Kidney epithelial cell (primary cell): ENCODE data around the gene DCXR. TPM values are rescaled to one million over a fixed set of nuclear protein-coding genes. Genes with fewer than 3 reads are reported as not detected.

Experiments
- DNase-seq: peaks from one replicate; pipeline ENCODE4 v3.0.0-alpha.2; 2010; ENCODE audit warnings: low read depth
- H3K27me3 ChIP-seq: 2 replicates; pipeline ENCODE4 v1.6.0; 2011; ENCODE audit warnings: low read length; ENCODE audit not compliant: control insufficient read depth, insufficient read depth
- H3K36me3 ChIP-seq: 2 replicates; pipeline ENCODE4 v1.5.1; 2011; ENCODE audit warnings: low read length; ENCODE audit not compliant: control insufficient read depth, insufficient read depth
- H3K4me3 ChIP-seq: 2 replicates; pipeline ENCODE4 v1.5.1; 2011; ENCODE audit warnings: low read depth, mild to moderate bottlenecking, control low read depth, low read length
- CTCF ChIP-seq: IDR thresholded peaks from 2 replicates; pipeline ENCODE4 v1.5.1; 2011; ENCODE audit warnings: mild to moderate bottlenecking, moderate library complexity, low read length, control low read depth, inconsistent platforms; ENCODE audit not compliant: insufficient read depth, poor library complexity, severe bottlenecking
- total RNA-seq: library from RNA; depleted of rRNA; stranded (reverse); fragments of >200 nt; gene quantifications from 2 replicates; pipeline ENCODE4 v1.2.3, GENCODE V29; 2015

DCXR gene
- total RNA-seq, 1 donor from 2014 or later, result 70.8 TPM

DNA sequence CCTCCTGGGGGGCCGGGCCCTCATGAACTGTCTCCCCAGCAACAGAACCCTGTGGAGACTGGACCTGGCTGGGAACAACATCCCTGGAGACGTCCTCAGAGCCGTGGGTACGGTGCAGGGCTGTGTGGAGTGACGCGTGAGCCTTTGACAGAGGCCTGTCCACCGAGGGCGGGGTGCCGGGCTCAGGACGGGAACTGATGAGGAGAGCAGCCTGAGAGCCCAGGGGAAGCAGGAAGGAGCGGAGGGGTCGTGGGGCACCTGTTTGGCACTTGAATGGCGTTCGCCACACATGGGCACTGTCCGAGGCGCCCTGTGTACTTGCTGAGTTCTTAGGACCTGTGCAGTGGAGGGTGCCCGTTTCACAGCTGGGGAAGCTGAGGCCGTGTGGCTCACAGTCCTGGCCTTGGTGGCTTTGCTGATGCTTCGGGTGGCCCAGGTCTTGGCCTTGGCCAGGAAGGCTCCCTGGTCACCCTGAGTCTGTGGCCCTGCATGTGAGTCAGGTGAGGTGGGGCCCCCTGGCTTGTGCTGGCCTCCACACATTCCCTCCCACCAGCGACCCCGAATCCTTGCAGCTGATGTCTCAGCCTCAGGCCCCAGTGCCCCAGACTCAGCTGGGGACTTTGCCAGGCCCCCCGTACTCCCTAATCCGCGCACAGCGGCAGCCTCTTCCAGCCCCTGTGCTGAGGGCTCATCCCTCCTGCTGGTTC, 11.9 kb downstream of the DCXR start:
- H3K27me3 ChIP-seq, result no peaks in the 10 kb centered on the region
- no peak for TF ChIP-seq CTCF
- H3K4me3 ChIP-seq, result no peak overlapping the region
- DNase-seq, result no peak
- H3K36me3 ChIP-seq, result no peaks in the 10 kb centered on the region

DNA sequence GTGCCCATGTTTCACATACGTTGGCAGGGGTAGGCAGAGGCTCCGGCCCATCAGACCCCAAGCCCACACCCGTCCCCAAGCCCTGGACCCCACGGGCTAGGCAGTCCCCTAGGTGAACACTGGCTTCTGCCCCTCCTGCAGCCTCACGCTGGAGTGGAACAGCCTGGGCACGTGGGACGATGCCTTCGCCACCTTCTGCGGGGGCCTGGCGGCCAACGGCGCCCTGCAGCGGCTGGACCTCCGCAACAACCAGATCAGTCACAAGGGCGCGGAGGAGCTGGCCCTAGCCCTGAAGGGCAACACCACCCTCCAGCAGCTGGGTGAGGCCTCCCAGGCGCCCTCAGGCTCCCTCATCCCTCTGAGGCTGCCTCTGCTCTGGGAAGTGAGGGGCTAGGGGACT, 12.6 kb downstream of the DCXR start:
- H3K36me3 ChIP-seq, result no peaks in the 10 kb centered on the region
- TF ChIP-seq CTCF, result no peak
- no peak for DNase-seq

DNA sequence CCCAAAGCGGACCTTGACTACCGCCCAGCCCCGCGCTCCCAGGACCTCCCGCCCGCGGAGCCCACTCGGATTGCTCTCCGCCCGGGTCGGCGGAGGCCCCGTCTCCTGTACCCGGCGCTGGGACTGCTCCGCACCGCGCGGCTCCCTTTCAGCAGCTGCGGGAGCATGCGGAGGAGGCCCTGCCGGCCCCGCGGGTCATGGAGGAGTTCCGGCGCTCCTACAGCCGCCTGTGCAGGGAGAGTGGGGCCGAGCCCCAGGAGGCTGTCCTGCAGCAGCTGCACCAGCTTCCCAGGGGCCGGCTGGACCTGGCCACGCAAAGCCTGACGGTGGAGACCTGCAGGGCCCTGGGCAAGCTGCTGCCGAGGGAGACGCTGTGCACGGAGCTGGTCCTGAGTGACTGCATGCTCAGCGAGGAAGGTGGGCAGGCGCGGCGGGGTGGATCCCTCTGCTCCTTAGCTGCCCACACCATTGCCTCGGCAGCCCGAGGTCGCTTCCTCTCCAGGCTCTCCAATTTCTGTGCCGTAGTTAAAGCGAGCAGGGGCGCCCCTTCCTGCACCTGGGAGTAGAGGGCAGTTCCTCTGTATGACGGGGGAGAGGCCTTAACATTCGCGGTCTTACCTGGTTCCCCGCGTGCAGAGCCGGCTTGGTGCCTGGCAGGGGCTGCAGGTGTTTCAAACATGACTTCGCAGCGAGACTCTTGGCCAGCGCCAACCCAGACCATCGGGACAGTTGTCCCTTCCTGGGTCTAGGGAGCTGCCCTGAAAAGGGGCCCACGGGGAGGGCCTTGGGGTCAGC, 13.9 kb downstream of the DCXR start:
- DNase-seq, result no peak
- Histone ChIP-seq H3K27me3 (no peaks in the 10 kb centered on the region), H3K4me3 (peak overlapping the region; percentile 60), H3K36me3 (peaks cover under 1% of the 10 kb centered on the region)
- no peak for TF ChIP-seq CTCF

More for the DNA sequence above, 12.6 kb downstream of the DCXR start:
- H3K27me3 ChIP-seq, result no peaks in the 10 kb centered on the region
- H3K4me3 ChIP-seq, result no peak overlapping the region

- Histone ChIP-seq H3K27me3 (no peaks in the 10 kb centered on the region), H3K4me3 (peak within 1 kb of the TSS; percentile 73), H3K36me3 (peaks cover 4% of the 10 kb centered on the region)
- peak; percentile 95 for DNase-seq
- no peak for TF ChIP-seq CTCF
Observed at GRCh38 chr17:82022981-82023446, 14.5 kb downstream of the DCXR start, which contains the start of gene LRRC45. LRRC45 (plus strand) TSS chr17:82023305; CDS start chr17:82023644, 339 bp downstream.

- Histone ChIP-seq H3K4me3 (peak within 1 kb of the TSS; percentile 73), H3K36me3 (peaks cover 4% of the 10 kb centered on the region), H3K27me3 (no peaks in the 10 kb centered on the region)
- TF ChIP-seq CTCF, result no peak
- no peak for DNase-seq
Observed at GRCh38 chr17:82022310-82022980, 15.1 kb downstream of the DCXR start, which contains the start of gene CENPX. CENPX (minus strand) TSS chr17:82022878; CDS start chr17:82022861, 17 bp downstream.
